A549 treated with RU486 at 1 μM for 4 hours (cell line): ENCODE measurements around the gene TOE1. TPM values are rescaled to one million over a fixed set of nuclear protein-coding genes. Genes with fewer than 3 reads are reported as not detected.

ENCODE experiments used
- total RNA-seq: library from RNA; stranded (reverse); fragments of 200-300 nt; extraction: Qiagen RNA extraction; gene quantifications from 5 replicates; pipeline ENCODE4 v1.2.3, GENCODE V29; 2022; ENCODE audit warnings: low read depth

TOE1 gene
- total RNA-seq = 12.0 to 15.6 TPM (median 15.0 TPM) in 5 replicates

DNA sequence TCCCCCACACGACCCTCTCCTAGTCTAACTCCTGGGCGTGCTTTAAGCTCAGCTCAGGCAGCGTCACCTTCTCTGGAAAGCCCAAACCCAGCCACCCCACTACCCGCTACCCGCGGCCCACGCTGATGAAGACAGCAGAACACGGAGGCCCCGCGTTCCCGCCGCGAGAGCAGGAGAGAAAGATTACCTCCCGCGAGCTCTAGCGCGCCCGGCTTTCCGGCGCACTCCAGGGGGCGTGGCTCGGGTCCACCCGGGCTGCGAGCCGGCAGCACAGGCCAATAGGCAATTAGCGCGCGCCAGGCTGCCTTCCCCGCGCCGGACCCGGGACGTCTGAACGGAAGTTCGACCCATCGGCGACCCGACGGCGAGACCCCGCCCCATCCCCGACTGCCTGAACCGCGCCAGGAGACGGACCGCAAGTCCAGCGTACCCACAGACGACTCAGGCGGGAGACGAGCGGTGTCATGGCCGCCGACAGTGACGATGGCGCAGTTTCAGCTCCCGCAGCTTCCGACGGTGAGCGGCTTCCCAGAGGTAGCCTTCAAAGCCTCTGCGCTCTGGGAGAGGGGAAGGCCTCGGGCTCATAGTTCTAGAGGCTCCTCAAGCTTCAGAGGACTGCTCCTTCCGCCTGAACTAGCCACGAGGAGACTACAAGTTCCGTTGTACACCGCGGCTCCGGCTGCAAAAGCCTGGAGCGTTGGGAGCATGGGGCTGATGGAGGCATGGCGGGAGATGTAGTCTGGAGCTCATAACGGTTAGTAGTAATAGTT is at the start of gene TOE1, which contains the start of gene MUTYH:
TSS of gene TOE1 (plus strand) at position 382 of the 770 bp plus-strand sequence. CDS start at position 465, 83 bp downstream.
TSS of gene MUTYH (minus strand) at position 652 of the 770 bp plus-strand sequence. CDS start 5,935 bp downstream, outside the sequence.

GRCh38 chr1:45326627-45327623 is 13.0 kb upstream of the TOE1 start, which contains the start of gene HPDL:
HPDL (plus strand) TSS chr1:45326895; CDS start chr1:45327149, 254 bp downstream.

Other genes with a start within 250 kb of the TOE1 start
- gene ZSWIM5, start 133.6 kb upstream of the TOE1 start, total RNA-seq = 0.48 to 0.81 TPM (median 0.62 TPM) in 5 replicates
- gene HPDL, start 13.3 kb upstream of the TOE1 start, total RNA-seq = 3.6 to 6.2 TPM (median 4.7 TPM) in 5 replicates
- 6.3 to 9.9 TPM (median 9.3 TPM) in 5 replicates for gene MUTYH, start 270 bp downstream of the TOE1 start, total RNA-seq
- 0.24 to 0.43 TPM (median 0.33 TPM) in 5 replicates for gene TESK2, start 151.0 kb downstream of the TOE1 start, total RNA-seq
- 1.2 to 1.9 TPM (median 1.6 TPM) in 5 replicates for gene CCDC163, start 159.9 kb downstream of the TOE1 start, total RNA-seq
- gene MMACHC, start 160.1 kb downstream of the TOE1 start, total RNA-seq = 1.8 to 2.2 TPM (median 2.1 TPM) in 5 replicates
- 2,055 to 2,382 TPM (median 2,124 TPM) in 5 replicates for gene PRDX1, start 181.7 kb downstream of the TOE1 start, total RNA-seq
- 77.8 to 84.9 TPM (median 79.2 TPM) in 5 replicates for gene AKR1A1, start 210.7 kb downstream of the TOE1 start, total RNA-seq
- 115 to 165 TPM (median 133 TPM) in 5 replicates for gene NASP, start 243.9 kb downstream of the TOE1 start, total RNA-seq